ENCODE data around the gene PCDHB6. TPM values are rescaled to one million over a fixed set of nuclear protein-coding genes. Genes with fewer than 3 reads are reported as not detected.
"Not testable (repeated sequence)": the region's sequence is repeated elsewhere in the genome, so short reads cannot be mapped to it uniquely, and the experiment has no call there.

PCDHB6 gene
- total RNA-seq, 4 donors from 2014 or later = 0.19 TPM; not detected in 3

DNA sequence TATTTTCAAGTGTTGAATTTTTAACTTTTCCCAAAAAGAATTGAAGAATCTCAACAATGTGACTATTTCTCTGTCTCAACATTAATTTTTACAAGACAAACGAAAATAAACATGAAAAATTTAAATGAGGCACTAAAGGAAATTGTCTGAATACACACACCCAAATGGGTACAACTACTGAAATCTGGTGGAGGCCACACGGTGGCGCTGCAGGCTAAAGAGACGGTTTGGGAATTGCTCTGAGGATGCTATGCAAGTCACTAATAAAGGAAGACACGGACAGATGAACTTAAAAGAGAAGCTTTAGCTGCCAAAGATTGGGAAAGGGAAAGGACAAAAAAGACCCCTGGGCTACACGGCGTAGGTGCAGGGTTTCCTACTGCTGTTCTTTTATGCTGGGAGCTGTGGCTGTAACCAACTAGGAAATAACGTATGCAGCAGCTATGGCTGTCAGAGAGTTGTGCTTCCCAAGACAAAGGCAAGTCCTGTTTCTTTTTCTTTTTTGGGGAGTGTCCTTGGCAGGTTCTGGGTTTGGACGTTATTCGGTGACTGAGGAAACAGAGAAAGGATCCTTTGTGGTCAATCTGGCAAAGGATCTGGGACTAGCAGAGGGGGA, 42.4 kb downstream of the PCDHB6 start, which contains the start of gene PCDHB10:
Gene PCDHB10, plus strand, starts transcription at position 244 of the 616 bp plus-strand sequence. Its CDS starts 200 bp downstream, at position 444.
- 7 to 21% methylated on average over 10 of the region's 10 CpGs for WGBS, 2 donors
- DNase-seq = no peak
- H3K27me3 ChIP-seq = peaks cover 0 to 12% (median 0%) of the 10 kb centered on the region in 4 donors
- intact Hi-C loops (cut with DNase I) = no loop called here
- no peaks in the 10 kb centered on the region for H3K4me1 ChIP-seq
- H3K27ac ChIP-seq = no peak within 1 kb of the TSS
- peaks cover 0 to 77% (median 35%) of the 10 kb centered on the region in 3 donors for H3K9me3 ChIP-seq
- peak within 1 kb of the TSS in 1 of 4 donors; percentile 43 for H3K4me3 ChIP-seq
- no peaks in the 10 kb centered on the region for H3K36me3 ChIP-seq
- TF ChIP-seq, protein P1, sequence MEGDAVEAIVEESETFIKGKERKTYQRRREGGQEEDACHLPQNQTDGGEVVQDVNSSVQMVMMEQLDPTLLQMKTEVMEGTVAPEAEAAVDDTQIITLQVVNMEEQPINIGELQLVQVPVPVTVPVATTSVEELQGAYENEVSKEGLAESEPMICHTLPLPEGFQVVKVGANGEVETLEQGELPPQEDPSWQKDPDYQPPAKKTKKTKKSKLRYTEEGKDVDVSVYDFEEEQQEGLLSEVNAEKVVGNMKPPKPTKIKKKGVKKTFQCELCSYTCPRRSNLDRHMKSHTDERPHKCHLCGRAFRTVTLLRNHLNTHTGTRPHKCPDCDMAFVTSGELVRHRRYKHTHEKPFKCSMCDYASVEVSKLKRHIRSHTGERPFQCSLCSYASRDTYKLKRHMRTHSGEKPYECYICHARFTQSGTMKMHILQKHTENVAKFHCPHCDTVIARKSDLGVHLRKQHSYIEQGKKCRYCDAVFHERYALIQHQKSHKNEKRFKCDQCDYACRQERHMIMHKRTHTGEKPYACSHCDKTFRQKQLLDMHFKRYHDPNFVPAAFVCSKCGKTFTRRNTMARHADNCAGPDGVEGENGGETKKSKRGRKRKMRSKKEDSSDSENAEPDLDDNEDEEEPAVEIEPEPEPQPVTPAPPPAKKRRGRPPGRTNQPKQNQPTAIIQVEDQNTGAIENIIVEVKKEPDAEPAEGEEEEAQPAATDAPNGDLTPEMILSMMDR (IDR thresholded peaks at IDR 0.05) = peak in 2 of 6 experiments; percentile 15 to 44
- TF ChIP-seq POLR2A (IDR thresholded peaks at IDR 0.05) = no peak

DNA sequence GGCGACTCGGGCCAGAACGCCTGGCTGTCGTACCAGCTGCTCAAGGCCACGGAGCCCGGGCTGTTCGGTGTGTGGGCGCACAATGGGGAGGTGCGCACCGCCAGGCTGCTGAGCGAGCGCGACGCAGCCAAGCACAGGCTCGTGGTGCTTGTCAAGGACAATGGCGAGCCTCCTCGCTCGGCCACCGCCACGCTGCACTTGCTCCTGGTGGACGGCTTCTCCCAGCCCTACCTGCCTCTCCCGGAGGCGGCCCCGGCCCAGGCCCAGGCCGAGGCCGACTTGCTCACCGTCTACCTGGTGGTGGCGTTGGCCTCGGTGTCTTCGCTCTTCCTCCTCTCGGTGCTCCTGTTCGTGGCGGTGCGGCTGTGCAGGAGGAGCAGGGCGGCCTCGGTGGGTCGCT, 44.5 kb downstream of the PCDHB6 start:
- H3K27ac ChIP-seq; H3K36me3 ChIP-seq; DNase-seq; H3K4me3 ChIP-seq; H3K27me3 ChIP-seq; intact Hi-C loops (cut with DNase I); H3K4me1 ChIP-seq: not testable (repeated sequence)
- H3K9me3 ChIP-seq = peaks cover 0 to 81% (median 38%) of the 10 kb centered on the region in 3 donors
- WGBS, 2 donors = 26% methylated on average over 5 of the region's 37 CpGs; no CpG with 5 or more reads in 1 of the 2 donors

GRCh38 chr5:141196363-141196762, 46.5 kb downstream of the PCDHB6 start:
- H3K4me1 ChIP-seq = no peaks in the 10 kb centered on the region
- no peaks in the 10 kb centered on the region for H3K27me3 ChIP-seq
- H3K4me3 ChIP-seq = no peak overlapping the region
- intact Hi-C loops (cut with DNase I) = no loop called here
- H3K9me3 ChIP-seq = peaks cover 0 to 79% (median 30%) of the 10 kb centered on the region in 3 donors
- no peak for TF ChIP-seq POLR2A (IDR thresholded peaks at IDR 0.05)
- TF ChIP-seq, protein P1 (IDR thresholded peaks at IDR 0.05) = no peak
- no peaks in the 10 kb centered on the region for H3K36me3 ChIP-seq
- WGBS, 2 donors = 46 to 47% methylated on average over 3 of the region's 3 CpGs
- H3K27ac ChIP-seq = no peak overlapping the region
- DNase-seq = no peak

DNA sequence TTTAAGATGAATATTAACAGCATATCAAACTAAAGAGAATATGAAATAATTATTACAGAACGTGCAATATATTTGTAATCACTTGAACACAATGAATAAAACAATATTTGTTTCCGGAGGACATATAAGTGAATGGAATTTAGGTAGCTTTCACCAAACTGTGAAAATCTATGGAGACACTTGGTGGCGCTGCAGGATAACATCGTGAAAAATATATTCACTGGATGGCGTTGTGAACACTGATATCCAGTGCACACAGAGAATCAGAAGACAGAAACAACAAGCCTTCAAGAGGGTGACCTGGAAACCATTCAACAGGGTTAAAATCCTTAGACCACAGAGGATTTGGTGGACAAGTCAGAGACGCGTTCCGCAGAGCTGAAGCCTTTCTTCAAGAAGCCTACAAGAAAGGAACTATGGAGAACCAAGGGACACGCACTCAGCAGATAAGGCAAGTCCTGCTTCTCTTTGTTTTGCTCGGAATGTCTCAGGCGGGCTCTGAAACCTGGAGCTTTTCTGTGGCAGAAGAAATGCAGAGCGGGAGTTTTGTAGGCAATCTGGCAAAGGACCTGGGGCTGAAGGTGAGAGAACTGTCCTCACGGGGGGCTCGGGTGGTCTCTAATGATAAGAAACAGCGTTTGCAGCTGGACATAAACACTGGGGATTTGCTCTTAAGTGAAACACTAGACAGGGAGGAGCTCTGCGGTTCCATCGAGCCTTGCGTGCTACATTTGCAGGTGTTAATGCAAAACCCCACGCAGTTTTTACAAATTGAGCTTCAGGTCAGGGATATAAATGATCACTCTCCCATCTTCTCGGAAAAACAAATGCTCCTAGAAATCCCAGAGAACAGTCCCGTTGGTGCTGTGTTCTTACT, 49.7 kb downstream of the PCDHB6 start, which contains the start of gene PCDHB11:
Gene PCDHB11, plus strand, starts transcription at position 269 of the 877 bp plus-strand sequence. Its CDS starts 148 bp downstream, at position 417.
- H3K36me3 ChIP-seq = no peaks in the 10 kb centered on the region
- H3K4me3 ChIP-seq = peak within 1 kb of the TSS in 2 of 4 donors; percentile 14 to 32
- no peak within 1 kb of the TSS for H3K27ac ChIP-seq
- H3K9me3 ChIP-seq = peaks cover 0 to 87% (median 47%) of the 10 kb centered on the region in 3 donors
- TF ChIP-seq, protein P1 (IDR thresholded peaks at IDR 0.05) = peak in 1 of 6 experiments; percentile 17
- TF ChIP-seq POLR2A (IDR thresholded peaks at IDR 0.05) = no peak
- intact Hi-C loops (cut with DNase I) = no loop called here
- no peaks in the 10 kb centered on the region for H3K4me1 ChIP-seq
- DNase-seq = no peak
- H3K27me3 ChIP-seq = no peaks in the 10 kb centered on the region
- WGBS, 2 donors = 35 to 48% methylated on average over 19 to 20 of the region's 21 CpGs

DNA sequence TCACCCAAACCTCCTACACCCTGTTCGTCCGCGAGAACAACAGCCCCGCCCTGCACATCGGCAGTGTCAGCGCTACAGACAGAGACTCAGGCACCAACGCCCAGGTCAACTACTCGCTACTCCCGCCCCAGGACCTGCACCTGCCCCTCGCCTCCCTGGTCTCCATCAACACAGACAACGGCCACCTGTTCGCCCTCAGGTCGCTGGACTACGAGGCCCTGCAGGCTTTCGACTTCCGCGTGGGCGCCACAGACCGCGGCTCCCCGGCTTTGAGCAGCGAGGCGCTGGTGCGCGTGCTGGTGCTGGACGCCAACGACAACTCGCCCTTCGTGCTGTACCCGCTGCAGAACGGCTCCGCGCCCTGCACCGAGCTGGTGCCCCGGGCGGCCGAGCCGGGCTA, 51.3 kb downstream of the PCDHB6 start:
- intact Hi-C loops (cut with DNase I); H3K4me1 ChIP-seq; H3K4me3 ChIP-seq; H3K27ac ChIP-seq; DNase-seq; H3K36me3 ChIP-seq; H3K27me3 ChIP-seq: not testable (repeated sequence)
- 34 to 53% methylated on average over 6 to 10 of the region's 38 CpGs for WGBS, 2 donors
- H3K9me3 ChIP-seq = peaks cover 0 to 81% (median 37%) of the 10 kb centered on the region in 3 donors

DNA sequence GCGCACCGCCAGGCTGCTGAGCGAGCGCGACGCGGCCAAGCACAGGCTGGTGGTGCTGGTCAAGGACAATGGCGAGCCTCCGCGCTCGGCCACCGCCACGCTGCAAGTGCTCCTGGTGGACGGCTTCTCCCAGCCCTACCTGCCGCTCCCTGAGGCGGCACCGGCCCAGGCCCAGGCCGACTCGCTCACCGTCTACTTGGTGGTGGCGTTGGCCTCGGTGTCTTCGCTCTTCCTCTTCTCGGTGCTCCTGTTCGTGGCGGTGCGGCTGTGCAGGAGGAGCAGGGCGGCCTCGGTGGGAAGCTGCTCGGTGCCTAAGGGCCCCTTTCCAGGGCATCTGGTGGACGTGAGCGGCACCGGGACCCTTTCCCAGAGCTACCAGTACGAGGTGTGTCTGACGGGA, 51.8 kb downstream of the PCDHB6 start:
- H3K36me3 ChIP-seq; H3K27ac ChIP-seq; H3K4me3 ChIP-seq; H3K4me1 ChIP-seq; DNase-seq; intact Hi-C loops (cut with DNase I); H3K27me3 ChIP-seq: not testable (repeated sequence)
- WGBS, 2 donors = 50 to 57% methylated on average over 4 to 9 of the region's 35 CpGs
- H3K9me3 ChIP-seq = peaks cover 0 to 76% (median 31%) of the 10 kb centered on the region in 3 donors

Other genes with a start within 250 kb of the PCDHB6 start
- gene PCDHAC1, start 223.8 kb upstream of the PCDHB6 start, total RNA-seq = under 1 TPM in 3 of 4 donors, not detected in 1; 0.06 to 0.27 (median 0.19) TPM
- 1 to 10 TPM in 1 of 4 donors, under 1 TPM in 1, not detected in 2; 0.19 to 2.2 TPM for gene PCDHAC2, start 183.6 kb upstream of the PCDHB6 start, total RNA-seq
- gene PCDHB1, start 98.7 kb upstream of the PCDHB6 start, total RNA-seq = not detected
- gene PCDHB2, start 55.4 kb upstream of the PCDHB6 start, total RNA-seq = 1 to 10 TPM in 2 of 4 donors, under 1 TPM in 2; 0.53 to 2.3 (median 0.97) TPM
- under 1 TPM; 0.30 to 0.76 (median 0.71) TPM for gene PCDHB3, start 49.6 kb upstream of the PCDHB6 start, total RNA-seq
- gene PCDHB4, start 28.2 kb upstream of the PCDHB6 start, total RNA-seq = 1 to 10 TPM in 2 of 4 donors, under 1 TPM in 2; 0.30 to 2.4 (median 1.3) TPM
- gene PCDHB5, start 14.9 kb upstream of the PCDHB6 start, total RNA-seq = 1 to 10 TPM in 2 of 4 donors, under 1 TPM in 2; 0.11 to 1.3 (median 0.86) TPM
- under 1 TPM in 3 of 4 donors, not detected in 1; 0.76 to 0.95 (median 0.87) TPM for gene PCDHB7, start 22.6 kb downstream of the PCDHB6 start, total RNA-seq
- under 1 TPM in 3 of 4 donors, not detected in 1; 0.09 to 0.38 (median 0.32) TPM for gene PCDHB8, start 27.7 kb downstream of the PCDHB6 start, total RNA-seq
- gene PCDHB16, start 32.3 kb downstream of the PCDHB6 start, total RNA-seq = 1 to 10 TPM in 1 of 4 donors, under 1 TPM in 3; 0.11 to 1.3 (median 0.61) TPM
- gene PCDHB9, start 37.1 kb downstream of the PCDHB6 start, total RNA-seq = under 1 TPM in 3 of 4 donors, not detected in 1; 0.30 to 0.57 (median 0.44) TPM
- 1 to 10 TPM in 2 of 4 donors, under 1 TPM in 2; 0.26 to 1.3 (median 0.76) TPM for gene PCDHB10, start 42.3 kb downstream of the PCDHB6 start, total RNA-seq
- gene PCDHB11, start 49.6 kb downstream of the PCDHB6 start, total RNA-seq = 1 to 10 TPM in 1 of 4 donors, under 1 TPM in 3; 0.26 to 2.1 (median 0.49) TPM
- gene PCDHB12, start 58.7 kb downstream of the PCDHB6 start, total RNA-seq = 1 to 10 TPM in 3 of 4 donors, under 1 TPM in 1; 0.22 to 2.6 (median 1.6) TPM
- gene PCDHB13, start 63.9 kb downstream of the PCDHB6 start, total RNA-seq = 1 to 10 TPM; 2.0 to 2.7 (median 2.3) TPM
- gene PCDHB14, start 73.3 kb downstream of the PCDHB6 start, total RNA-seq = 1 to 10 TPM; 1.5 to 2.9 (median 2.4) TPM
- gene PCDHB15, start 95.3 kb downstream of the PCDHB6 start, total RNA-seq = 1 to 10 TPM in 2 of 4 donors, under 1 TPM in 2; 0.09 to 1.3 (median 1.0) TPM
- 1 to 10 TPM in 1 of 4 donors, under 1 TPM in 3; 0.29 to 2.2 (median 0.87) TPM for gene SLC25A2, start 154.0 kb downstream of the PCDHB6 start, total RNA-seq
- 10 to 100 TPM; 29.8 to 42.3 (median 35.6) TPM for gene TAF7, start 170.7 kb downstream of the PCDHB6 start, total RNA-seq
- gene PCDHGA1, start 180.5 kb downstream of the PCDHB6 start, total RNA-seq = under 1 TPM; 0.19 to 0.66 (median 0.34) TPM
- 1 to 10 TPM in 1 of 4 donors, under 1 TPM in 3; 0.15 to 2.9 (median 0.61) TPM for gene PCDHGA2, start 188.7 kb downstream of the PCDHB6 start, total RNA-seq
- gene PCDHGA3, start 193.8 kb downstream of the PCDHB6 start, total RNA-seq = 1 to 10 TPM in 1 of 4 donors, under 1 TPM in 3; 0.45 to 1.5 (median 0.52) TPM
- 1 to 10 TPM in 3 of 4 donors, under 1 TPM in 1; 0.29 to 1.9 (median 1.5) TPM for gene PCDHGB1, start 200.0 kb downstream of the PCDHB6 start, total RNA-seq
- gene PCDHGA4, start 205.0 kb downstream of the PCDHB6 start, total RNA-seq = 1 to 10 TPM in 2 of 4 donors, under 1 TPM in 2; 0.12 to 2.9 (median 1.1) TPM
- 1 to 10 TPM in 3 of 4 donors, under 1 TPM in 1; 0.09 to 2.9 (median 1.8) TPM for gene PCDHGB2, start 209.9 kb downstream of the PCDHB6 start, total RNA-seq
- 1 to 10 TPM in 3 of 4 donors, under 1 TPM in 1; 0.38 to 2.3 (median 1.8) TPM for gene PCDHGA5, start 214.1 kb downstream of the PCDHB6 start, total RNA-seq
- gene PCDHGB3, start 220.2 kb downstream of the PCDHB6 start, total RNA-seq = 1 to 10 TPM in 3 of 4 donors, under 1 TPM in 1; 0.26 to 2.7 (median 2.2) TPM
- 1 to 10 TPM in 3 of 4 donors, under 1 TPM in 1; 0.76 to 2.9 (median 2.0) TPM for gene PCDHGA6, start 223.8 kb downstream of the PCDHB6 start, total RNA-seq
- gene PCDHGA7, start 232.7 kb downstream of the PCDHB6 start, total RNA-seq = 1 to 10 TPM in 3 of 4 donors, under 1 TPM in 1; 0.32 to 3.2 (median 2.5) TPM
- gene PCDHGB4, start 237.6 kb downstream of the PCDHB6 start, total RNA-seq = 1 to 10 TPM; 1.2 to 3.8 (median 2.8) TPM
- 1 to 10 TPM in 3 of 4 donors, under 1 TPM in 1; 0.41 to 1.7 (median 1.4) TPM for gene PCDHGA8, start 242.6 kb downstream of the PCDHB6 start, total RNA-seq
- gene PCDHGB5, start 247.9 kb downstream of the PCDHB6 start, total RNA-seq = 1 to 10 TPM; 5.5 to 7.5 (median 6.7) TPM

Measured in esophagus squamous epithelium (tissue), 5 donors.